HepG2 (cell line): Measurements from ENCODE around the gene APC2. TPM values are rescaled to one million over a fixed set of nuclear protein-coding genes. Genes with fewer than 3 reads are reported as not detected.
A peak's percentile ranks its signal among the peaks of the same experiment; 100 is the strongest.

Source experiments
- HNRNPLL ChIP-seq: fragments of 200-400 bp; formaldehyde crosslinking; IDR thresholded peaks from 2 replicates; pipeline ENCODE4 v1.6.1; 2017; ENCODE audit warnings: mild to moderate bottlenecking, low read depth, low read length; ENCODE audit not compliant: poor library complexity, severe bottlenecking
- KMT2B ChIP-seq: IDR thresholded peaks from 2 replicates; pipeline ENCODE4 v1.6.1; 2016; ENCODE audit warnings: missing genetic modification reagents, missing compliant biosample characterization
- MAFG ChIP-seq: sonication (generic); formaldehyde crosslinking; IDR thresholded peaks from 2 replicates; pipeline ENCODE4 v1.5.1; 2020; ENCODE audit warnings: mild to moderate bottlenecking, missing genetic modification reagents
- MIER2 ChIP-seq: IDR thresholded peaks from 2 replicates; pipeline ENCODE4 v1.6.1; 2016; ENCODE audit warnings: missing biosample characterization, missing genetic modification reagents
- NFIC ChIP-seq: IDR thresholded peaks from 2 replicates; pipeline ENCODE4 v1.6.1; 2012; ENCODE audit warnings: mild to moderate bottlenecking, low read length, inconsistent platforms
- RCOR2 ChIP-seq: IDR thresholded peaks from 2 replicates; pipeline ENCODE4 v1.6.1; 2016; ENCODE audit warnings: missing biosample characterization, missing genetic modification reagents
- SMAD9 ChIP-seq: sonication (generic); formaldehyde crosslinking; IDR thresholded peaks from 2 replicates; pipeline ENCODE4 v1.5.1; 2020; ENCODE audit warnings: mild to moderate bottlenecking, missing genetic modification reagents
- SMARCE1 ChIP-seq: fragments of 450-650 bp; IDR thresholded peaks from 2 replicates; pipeline ENCODE4 v1.6.1; 2017; ENCODE audit warnings: borderline replicate concordance
- SP5 ChIP-seq: IDR thresholded peaks from 2 replicates; pipeline ENCODE4 v1.6.1; 2016; ENCODE audit warnings: low read depth, borderline replicate concordance
- TOE1 ChIP-seq: sonication (generic); formaldehyde crosslinking; IDR thresholded peaks from 2 replicates; pipeline ENCODE4 v1.4.0; 2020; ENCODE audit warnings: mild to moderate bottlenecking, missing genetic modification reagents
- ZBTB42 ChIP-seq: sonication (generic); formaldehyde crosslinking; IDR thresholded peaks from 2 replicates; pipeline ENCODE4 v1.5.0; 2020; ENCODE audit warnings: mild to moderate bottlenecking, missing genetic modification reagents
- ZNF18 ChIP-seq: sonication (generic); formaldehyde crosslinking; IDR thresholded peaks from 2 replicates; pipeline ENCODE4 v1.8.0; 2022; ENCODE audit warnings: mild to moderate bottlenecking, missing genetic modification reagents; ENCODE audit not compliant: insufficient replicate concordance
- ZNF263 ChIP-seq: sonication (generic); formaldehyde crosslinking; IDR thresholded peaks from 2 replicates; pipeline ENCODE4 v1.4.0; 2020; ENCODE audit warnings: missing genetic modification reagents
- ZNF337 ChIP-seq: sonication (generic); formaldehyde crosslinking; IDR thresholded peaks from 2 replicates; pipeline ENCODE4 v1.5.1; 2020; ENCODE audit warnings: missing genetic modification reagents, low read depth, mild to moderate bottlenecking, borderline replicate concordance
- ZNF609 ChIP-seq: sonication (generic); formaldehyde crosslinking; IDR thresholded peaks from 2 replicates; pipeline ENCODE4 v1.4.0; 2020; ENCODE audit warnings: mild to moderate bottlenecking, missing genetic modification reagents, borderline replicate concordance
- ZNF713 ChIP-seq: sonication (generic); formaldehyde crosslinking; IDR thresholded peaks from 2 replicates; pipeline ENCODE4 v1.4.0; 2020; ENCODE audit warnings: mild to moderate bottlenecking, missing genetic modification reagents
- polyA plus RNA-seq, 8 experiments: library from polyadenylated mRNA; depleted of rRNA in 3 of 8; stranded (reverse) in 7 of 8; unstranded in 1 of 8; fragments of >200 nt; fragmentation: Illumina TruSeq in 4 of 8; extraction: Trizol in 4 of 8; gene quantifications; 2 replicates each; pipeline versions ENCODE4 v1.2.1 to v1.2.3, GENCODE V29; 2011 to 2016; ENCODE audit warnings: low read depth in 4 of 8, missing spikeins in 1 of 8, mixed read lengths in 1 of 8; ENCODE audit not compliant: insufficient read depth in 1 of 8
- total RNA-seq, 5 experiments: library from RNA; depleted of rRNA; stranded (reverse); fragments of >200 nt; fragmentation: Illumina TruSeq; extraction: Trizol; gene quantifications; 2 replicates each; pipeline ENCODE4 v1.2.3, GENCODE V29; 2016; ENCODE audit warnings: low read depth in 1 of 5
- TF ChIP-seq, protein P1 (sequence below): sonication (generic); formaldehyde crosslinking; conservative IDR thresholded peaks from 2 replicates; pipeline ENCODE4 v1.4.0; 2020; ENCODE audit warnings: missing genetic modification reagents
- TF ChIP-seq, protein P2 (sequence below): sonication (generic); formaldehyde crosslinking; IDR thresholded peaks from 2 replicates; pipeline ENCODE4 v1.5.0; 2020; ENCODE audit warnings: mild to moderate bottlenecking, missing genetic modification reagents, moderate library complexity
- TF ChIP-seq, protein P3 (sequence below): sonication (generic); formaldehyde crosslinking; IDR thresholded peaks from 2 replicates; pipeline ENCODE4 v1.8.0; 2023; ENCODE audit warnings: mild to moderate bottlenecking, missing genetic modification reagents

APC2 gene
- total and polyA plus RNA-seq, 2 of the 13 experiments (the other 11 are each of a cell fraction or from before 2014, with no cell fraction given) = 0.08 to 0.22 TPM

DNA sequence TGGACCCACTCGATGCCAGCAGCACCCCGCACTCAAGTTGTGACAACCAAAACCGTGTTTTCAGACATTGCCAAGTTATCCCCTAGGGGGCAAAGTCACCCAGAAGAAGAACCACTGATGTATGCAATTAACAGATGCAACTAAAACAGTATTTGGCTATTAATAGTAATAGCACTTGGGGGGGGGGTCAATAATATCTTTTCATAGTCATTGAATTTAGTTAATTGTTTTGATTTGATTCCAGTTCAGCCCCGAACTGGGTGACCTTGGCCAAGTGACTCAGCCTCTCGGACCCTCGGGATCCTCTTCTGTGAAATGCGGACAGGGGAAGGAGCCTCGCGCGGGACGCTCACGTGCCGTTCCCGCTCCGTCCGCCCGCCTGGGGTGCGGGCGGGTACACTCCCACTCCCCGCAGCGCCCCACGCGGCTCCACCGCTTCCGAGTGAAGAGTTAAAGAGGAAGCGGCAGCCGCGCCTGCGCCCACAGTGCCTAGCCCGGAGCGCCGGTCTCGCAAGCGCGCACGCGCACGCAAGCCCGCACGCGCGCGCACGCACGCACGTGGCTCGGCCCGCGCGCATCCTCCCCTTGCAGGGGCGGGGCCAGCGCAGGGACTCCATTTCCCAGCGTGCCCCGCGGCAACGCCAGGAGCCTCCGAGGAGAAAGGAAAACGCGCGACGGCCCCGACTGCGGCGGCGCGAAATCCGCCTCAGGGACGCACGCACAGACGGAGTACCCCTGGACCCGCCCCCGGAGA is 43.0 kb upstream of the APC2 start (continued):
- TF ChIP-seq, protein P1, sequence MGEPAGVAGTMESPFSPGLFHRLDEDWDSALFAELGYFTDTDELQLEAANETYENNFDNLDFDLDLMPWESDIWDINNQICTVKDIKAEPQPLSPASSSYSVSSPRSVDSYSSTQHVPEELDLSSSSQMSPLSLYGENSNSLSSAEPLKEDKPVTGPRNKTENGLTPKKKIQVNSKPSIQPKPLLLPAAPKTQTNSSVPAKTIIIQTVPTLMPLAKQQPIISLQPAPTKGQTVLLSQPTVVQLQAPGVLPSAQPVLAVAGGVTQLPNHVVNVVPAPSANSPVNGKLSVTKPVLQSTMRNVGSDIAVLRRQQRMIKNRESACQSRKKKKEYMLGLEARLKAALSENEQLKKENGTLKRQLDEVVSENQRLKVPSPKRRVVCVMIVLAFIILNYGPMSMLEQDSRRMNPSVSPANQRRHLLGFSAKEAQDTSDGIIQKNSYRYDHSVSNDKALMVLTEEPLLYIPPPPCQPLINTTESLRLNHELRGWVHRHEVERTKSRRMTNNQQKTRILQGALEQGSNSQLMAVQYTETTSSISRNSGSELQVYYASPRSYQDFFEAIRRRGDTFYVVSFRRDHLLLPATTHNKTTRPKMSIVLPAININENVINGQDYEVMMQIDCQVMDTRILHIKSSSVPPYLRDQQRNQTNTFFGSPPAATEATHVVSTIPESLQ (CRISPR knock-in tag) = no peak
- TF ChIP-seq MIER2 (CRISPR knock-in tag) (no peak), RCOR2 (CRISPR knock-in tag) (0 out of 2 replicates have a peak, but pooled peaks have one; percentile 56), ZNF609 (CRISPR knock-in tag) (no peak), SMAD9 (CRISPR knock-in tag) (no peak), SP5 (CRISPR knock-in tag) (peak; percentile 37), ZNF713 (CRISPR knock-in tag) (no peak), NFIC (no peak), ZNF337 (CRISPR knock-in tag) (no peak), ZBTB42 (CRISPR knock-in tag) (no peak), MAFG (CRISPR knock-in tag) (no peak), TOE1 (CRISPR knock-in tag) (no peak), SMARCE1 (no peak), HNRNPLL (peak; percentile 79), ZNF18 (CRISPR knock-in tag) (no peak), ZNF263 (no peak), KMT2B (no peak)
- TF ChIP-seq, protein P2, sequence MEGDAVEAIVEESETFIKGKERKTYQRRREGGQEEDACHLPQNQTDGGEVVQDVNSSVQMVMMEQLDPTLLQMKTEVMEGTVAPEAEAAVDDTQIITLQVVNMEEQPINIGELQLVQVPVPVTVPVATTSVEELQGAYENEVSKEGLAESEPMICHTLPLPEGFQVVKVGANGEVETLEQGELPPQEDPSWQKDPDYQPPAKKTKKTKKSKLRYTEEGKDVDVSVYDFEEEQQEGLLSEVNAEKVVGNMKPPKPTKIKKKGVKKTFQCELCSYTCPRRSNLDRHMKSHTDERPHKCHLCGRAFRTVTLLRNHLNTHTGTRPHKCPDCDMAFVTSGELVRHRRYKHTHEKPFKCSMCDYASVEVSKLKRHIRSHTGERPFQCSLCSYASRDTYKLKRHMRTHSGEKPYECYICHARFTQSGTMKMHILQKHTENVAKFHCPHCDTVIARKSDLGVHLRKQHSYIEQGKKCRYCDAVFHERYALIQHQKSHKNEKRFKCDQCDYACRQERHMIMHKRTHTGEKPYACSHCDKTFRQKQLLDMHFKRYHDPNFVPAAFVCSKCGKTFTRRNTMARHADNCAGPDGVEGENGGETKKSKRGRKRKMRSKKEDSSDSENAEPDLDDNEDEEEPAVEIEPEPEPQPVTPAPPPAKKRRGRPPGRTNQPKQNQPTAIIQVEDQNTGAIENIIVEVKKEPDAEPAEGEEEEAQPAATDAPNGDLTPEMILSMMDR (CRISPR knock-in tag) = peak; percentile 56
- TF ChIP-seq, protein P3, sequence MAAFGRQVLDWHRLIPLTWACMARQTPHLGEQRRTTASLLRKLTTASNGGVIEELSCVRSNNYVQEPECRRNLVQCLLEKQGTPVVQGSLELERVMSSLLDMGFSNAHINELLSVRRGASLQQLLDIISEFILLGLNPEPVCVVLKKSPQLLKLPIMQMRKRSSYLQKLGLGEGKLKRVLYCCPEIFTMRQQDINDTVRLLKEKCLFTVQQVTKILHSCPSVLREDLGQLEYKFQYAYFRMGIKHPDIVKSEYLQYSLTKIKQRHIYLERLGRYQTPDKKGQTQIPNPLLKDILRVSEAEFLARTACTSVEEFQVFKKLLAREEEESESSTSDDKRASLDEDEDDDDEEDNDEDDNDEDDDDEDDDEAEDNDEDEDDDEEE (CRISPR knock-in tag) = peak; percentile 61
